Measurements from ENCODE around the gene MPHOSPH6. TPM values are rescaled to one million over a fixed set of nuclear protein-coding genes. Genes with fewer than 3 reads are reported as not detected.

The MPHOSPH6 gene
- total RNA-seq, 1 experiment from 2014 or later, result 39.9 TPM

DNA sequence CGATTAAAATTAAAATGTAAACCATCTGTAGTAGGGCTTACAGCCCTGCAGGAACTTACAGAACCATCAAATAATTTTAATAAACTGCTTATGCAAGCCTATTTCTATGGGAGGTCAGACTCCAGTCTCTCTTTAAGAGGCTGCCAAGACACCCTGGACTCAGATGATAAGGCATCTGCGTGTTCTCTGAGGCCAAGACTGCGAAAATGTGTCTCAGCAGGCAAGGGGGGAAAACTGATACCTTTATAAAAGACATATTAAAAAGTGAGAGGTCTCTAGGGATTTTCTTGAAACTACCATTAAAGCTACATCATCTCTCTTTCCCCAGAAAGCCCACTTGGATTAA is 32.2 kb downstream of the MPHOSPH6 start:
- intact Hi-C loops (cut with micrococcal nuclease), result no loop called here
- POLR2A ChIA-PET, result no interaction called here
- no peak overlapping the region for H3K4me3 Mint-ChIP-seq (ENCODE audit: unreplicated experiment)
- H3K4me1 Mint-ChIP-seq (ENCODE audit: insufficient read depth, unreplicated experiment), result no peaks in the 10 kb centered on the region
- no peaks in the 10 kb centered on the region for H3K27me3 Mint-ChIP-seq (ENCODE audit: insufficient read depth, unreplicated experiment)
- DNase-seq (ENCODE audit: unreplicated experiment), result no peak
- no peak for TF ChIP-seq CTCF (IDR thresholded peaks at IDR 0.05; ENCODE audit: unreplicated experiment)
- BruUV-seq (replicated peaks), result no TSS peak
- H3K9me3 Mint-ChIP-seq (ENCODE audit: unreplicated experiment), result no peaks in the 10 kb centered on the region
- H3K36me3 Mint-ChIP-seq (ENCODE audit: insufficient read depth, unreplicated experiment), result peaks cover 6% of the 10 kb centered on the region
- H3K27ac Mint-ChIP-seq (ENCODE audit: low read depth, unreplicated experiment), result no peak overlapping the region
- CTCF ChIA-PET, result interaction anchor here (1.5 kb wide), 1 partner anchor 26 kb away, joined by 3 read pairs; no protein-coding TSS in a partner anchor

- intact Hi-C loops (cut with micrococcal nuclease), result no loop called here
- Mint-ChIP-seq H3K4me1 (ENCODE audit: insufficient read depth, unreplicated experiment) (no peaks in the 10 kb centered on the region), H3K36me3 (ENCODE audit: insufficient read depth, unreplicated experiment) (peaks cover 6% of the 10 kb centered on the region), H3K27ac (ENCODE audit: low read depth, unreplicated experiment) (no peak overlapping the region), H3K4me3 (ENCODE audit: unreplicated experiment) (no peak overlapping the region), H3K27me3 (ENCODE audit: insufficient read depth, unreplicated experiment) (no peaks in the 10 kb centered on the region), H3K9me3 (ENCODE audit: unreplicated experiment) (no peaks in the 10 kb centered on the region)
- BruUV-seq (replicated peaks), result no TSS peak
- DNase-seq (ENCODE audit: unreplicated experiment), result peak; percentile 9
- CTCF ChIA-PET, result interaction anchor here (0.6 to 1.5 kb wide), 3 partner anchors 21 to 249 kb away, joined by 3 to 5 read pairs (median 4); no protein-coding TSS in a partner anchor
- no peak for TF ChIP-seq CTCF (IDR thresholded peaks at IDR 0.05; ENCODE audit: unreplicated experiment)
- POLR2A ChIA-PET, result no interaction called here
Observed at GRCh38 chr16:82136956-82137821, 32.8 kb downstream of the MPHOSPH6 start.

DNA sequence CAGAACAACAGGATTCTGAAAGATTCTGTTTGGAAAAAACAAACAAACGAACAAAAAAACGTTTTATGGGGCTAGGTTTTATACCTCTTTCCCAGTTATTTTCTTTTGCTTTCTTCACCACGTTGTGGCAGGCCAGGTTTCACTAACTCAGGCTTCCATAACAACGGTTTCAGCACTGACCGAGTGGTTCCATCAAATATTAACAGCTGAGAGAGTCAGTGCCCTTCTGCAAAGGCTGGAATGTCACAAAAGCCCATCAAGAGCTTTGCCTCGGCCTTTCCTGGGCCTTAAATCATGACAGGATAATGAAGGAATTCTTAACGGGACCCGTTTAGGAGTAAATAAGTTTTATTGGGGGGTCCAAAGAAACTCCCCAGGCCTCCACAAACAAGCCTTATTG is 34.2 kb downstream of the MPHOSPH6 start:
- Mint-ChIP-seq H3K36me3 (ENCODE audit: insufficient read depth, unreplicated experiment) (no peaks in the 10 kb centered on the region), H3K9me3 (ENCODE audit: unreplicated experiment) (no peaks in the 10 kb centered on the region), H3K4me3 (ENCODE audit: unreplicated experiment) (no peak overlapping the region), H3K27me3 (ENCODE audit: insufficient read depth, unreplicated experiment) (no peaks in the 10 kb centered on the region), H3K27ac (ENCODE audit: low read depth, unreplicated experiment) (no peak overlapping the region), H3K4me1 (ENCODE audit: insufficient read depth, unreplicated experiment) (no peaks in the 10 kb centered on the region)
- POLR2A ChIA-PET, result no interaction called here
- CTCF ChIA-PET, result interaction anchor here (0.6 to 1.0 kb wide), 2 partner anchors 63 to 247 kb away, joined by 3 to 4 read pairs; no protein-coding TSS in a partner anchor
- DNase-seq (ENCODE audit: unreplicated experiment), result no peak
- intact Hi-C loops (cut with micrococcal nuclease), result no loop called here
- no TSS peak for BruUV-seq (replicated peaks)
- no peak for TF ChIP-seq CTCF (IDR thresholded peaks at IDR 0.05; ENCODE audit: unreplicated experiment)

- TF ChIP-seq CTCF (IDR thresholded peaks at IDR 0.05; ENCODE audit: unreplicated experiment), result no peak
- POLR2A ChIA-PET, result no interaction called here
- no peaks in the 10 kb centered on the region for H3K4me1 Mint-ChIP-seq (ENCODE audit: insufficient read depth, unreplicated experiment)
- CTCF ChIA-PET, result no interaction called here
- no peaks in the 10 kb centered on the region for H3K27me3 Mint-ChIP-seq (ENCODE audit: insufficient read depth, unreplicated experiment)
- no peaks in the 10 kb centered on the region for H3K36me3 Mint-ChIP-seq (ENCODE audit: insufficient read depth, unreplicated experiment)
- H3K4me3 Mint-ChIP-seq (ENCODE audit: unreplicated experiment), result no peak overlapping the region
- H3K9me3 Mint-ChIP-seq (ENCODE audit: unreplicated experiment), result no peaks in the 10 kb centered on the region
- intact Hi-C loops (cut with micrococcal nuclease), result no loop called here
- H3K27ac Mint-ChIP-seq (ENCODE audit: low read depth, unreplicated experiment), result no peak overlapping the region
- no peak for DNase-seq (ENCODE audit: unreplicated experiment)
- BruUV-seq (replicated peaks), result no TSS peak
Observed at GRCh38 chr16:82134846-82135245, 35.2 kb downstream of the MPHOSPH6 start.

Data from MCF 10A (cell line).